H9 (cell line): ENCODE data around the gene CALML5. TPM values are rescaled to one million over a fixed set of nuclear protein-coding genes. Genes with fewer than 3 reads are reported as not detected.

Experiments
- DNase-seq: peaks from one replicate; pipeline ENCODE4 v3.0.0-alpha.2; 2017
- H2AFZ ChIP-seq: one replicate; pipeline ENCODE4 v1.6.1; 2013; ENCODE audit warnings: mild to moderate bottlenecking, low read length, control low read depth, moderate library complexity
- H2AK5ac ChIP-seq: 2 replicates; pipeline ENCODE4 v1.6.1; 2013; ENCODE audit warnings: low read length, control low read depth, mixed read lengths; ENCODE audit not compliant: insufficient read length
- H2BK120ac ChIP-seq: one replicate; pipeline ENCODE4 v1.6.1; 2013; ENCODE audit warnings: low read depth, mild to moderate bottlenecking, low read length, control low read depth, inconsistent platforms; ENCODE audit not compliant: poor library complexity, severe bottlenecking
- H2BK12ac ChIP-seq: 2 replicates; pipeline ENCODE4 v1.6.1; 2013; ENCODE audit warnings: low read length, control low read depth, mixed read lengths, low read depth; ENCODE audit not compliant: insufficient read length
- H2BK15ac ChIP-seq: 2 replicates; pipeline ENCODE4 v1.6.1; 2013; ENCODE audit warnings: low read depth, low read length, control low read depth
- H2BK20ac ChIP-seq: one replicate; pipeline ENCODE4 v1.6.1; 2013; ENCODE audit warnings: low read depth, mild to moderate bottlenecking, low read length, control low read depth, inconsistent platforms; ENCODE audit not compliant: poor library complexity, severe bottlenecking
- H2BK5ac ChIP-seq: 2 replicates; pipeline ENCODE4 v1.6.1; 2013; ENCODE audit warnings: low read length, control low read depth, mixed read lengths; ENCODE audit not compliant: insufficient read length
- H3K14ac ChIP-seq: 2 replicates; pipeline ENCODE4 v1.6.1; 2013; ENCODE audit warnings: low read length, control low read depth; ENCODE audit not compliant: insufficient read depth
- H3K18ac ChIP-seq: 2 replicates; pipeline ENCODE4 v1.6.1; 2013; ENCODE audit warnings: low read depth, mild to moderate bottlenecking, mixed read lengths, low read length, control low read depth; ENCODE audit not compliant: insufficient read length
- H3K23ac ChIP-seq: 2 replicates; pipeline ENCODE4 v1.6.1; 2013; ENCODE audit warnings: low read length, control low read depth, mixed read lengths, low read depth; ENCODE audit not compliant: insufficient read length
- H3K23me2 ChIP-seq: 2 replicates; pipeline ENCODE4 v1.6.1; 2013; ENCODE audit warnings: low read depth, mild to moderate bottlenecking, mixed read lengths, low read length, control low read depth; ENCODE audit not compliant: insufficient read length, poor library complexity, severe bottlenecking
- H3K27ac ChIP-seq: 2 replicates; pipeline ENCODE4 v1.5.1; 2013; ENCODE audit warnings: low read length, control low read depth, mixed read lengths, low read depth; ENCODE audit not compliant: insufficient read length
- H3K27me3 ChIP-seq: 2 replicates; pipeline ENCODE4 v1.6.1; 2013; ENCODE audit warnings: low read length, control low read depth, inconsistent platforms; ENCODE audit not compliant: insufficient read depth
- H3K4ac ChIP-seq: 2 replicates; pipeline ENCODE4 v1.6.1; 2013; ENCODE audit warnings: low read depth, mild to moderate bottlenecking, control low read depth, inconsistent platforms, low read length, moderate library complexity
- H3K4me1 ChIP-seq: 2 replicates; pipeline ENCODE4 v1.6.1; 2013; ENCODE audit warnings: low read length, control low read depth, inconsistent platforms; ENCODE audit not compliant: insufficient read depth
- H3K4me2 ChIP-seq: 2 replicates; pipeline ENCODE4 v1.6.1; 2013; ENCODE audit warnings: low read length, control low read depth, mixed read lengths; ENCODE audit not compliant: insufficient read length, insufficient read depth
- H3K56ac ChIP-seq: 2 replicates; pipeline ENCODE4 v1.6.1; 2013; ENCODE audit warnings: low read depth, mild to moderate bottlenecking, mixed read lengths, low read length, control low read depth; ENCODE audit not compliant: insufficient read length
- H3K79me1 ChIP-seq: 2 replicates; pipeline ENCODE4 v1.6.1; 2013; ENCODE audit warnings: low read depth, mild to moderate bottlenecking, moderate library complexity, low read length, control low read depth, inconsistent platforms; ENCODE audit not compliant: insufficient read depth, poor library complexity, severe bottlenecking
- H3K79me2 ChIP-seq: 2 replicates; pipeline ENCODE4 v1.6.1; 2013; ENCODE audit warnings: low read length, control low read depth, inconsistent platforms; ENCODE audit not compliant: insufficient read depth
- H3K9ac ChIP-seq: 2 replicates; pipeline ENCODE4 v1.6.1; 2013; ENCODE audit warnings: low read length, control low read depth, mixed read lengths; ENCODE audit not compliant: insufficient read length; ENCODE audit errors: extremely low read depth
- H3K9me3 ChIP-seq: one replicate; pipeline ENCODE4 v1.6.1; 2013; ENCODE audit warnings: low read depth, low read length, inconsistent platforms; ENCODE audit not compliant: control insufficient read depth
- H3T11ph ChIP-seq: one replicate; pipeline ENCODE4 v1.6.1; 2013; ENCODE audit warnings: mild to moderate bottlenecking, low read length, control low read depth, inconsistent platforms
- H4K20me1 ChIP-seq: one replicate; pipeline ENCODE4 v1.6.1; 2013; ENCODE audit not compliant: control insufficient read depth, insufficient read length, insufficient read depth
- H4K5ac ChIP-seq: 2 replicates; pipeline ENCODE4 v1.6.1; 2013; ENCODE audit warnings: low read depth, mild to moderate bottlenecking, mixed read lengths, low read length, control low read depth; ENCODE audit not compliant: insufficient read length
- H4K8ac ChIP-seq: replicated peaks from 2 replicates; pipeline ENCODE4 v1.6.1; 2013; ENCODE audit warnings: low read length, control low read depth, mixed read lengths, low read depth; ENCODE audit not compliant: insufficient read length
- H4K91ac ChIP-seq: 2 replicates; pipeline ENCODE4 v1.6.1; 2013; ENCODE audit warnings: low read depth, mild to moderate bottlenecking, moderate library complexity, mixed read lengths, low read length, control low read depth; ENCODE audit not compliant: insufficient read length
- H3K27ac Mint-ChIP-seq, 3 experiments: 2 replicates in 2 of 3; 3 replicates in 1 of 3; pipeline ENCODE4 v1.8.0; 2020 to 2021; ENCODE audit warnings: mixed read lengths in 3 of 3, mild to moderate bottlenecking in 1 of 3, moderate library complexity in 1 of 3
- H3K27me3 Mint-ChIP-seq: 2 replicates; pipeline ENCODE4 v1.8.0; 2021; ENCODE audit warnings: low read depth, mild to moderate bottlenecking, moderate library complexity, mixed read lengths
- H3K36me3 Mint-ChIP-seq, 3 experiments: 2 replicates in 2 of 3; 3 replicates in 1 of 3; pipeline ENCODE4 v1.8.0; 2020 to 2021; ENCODE audit warnings: low read depth in 3 of 3, mixed read lengths in 3 of 3; ENCODE audit not compliant: insufficient read depth in 1 of 3
- H3K4me1 Mint-ChIP-seq, 2 experiments: 2 replicates each; pipeline ENCODE4 v1.8.0; 2020; ENCODE audit warnings: mixed read lengths in 2 of 2
- H3K4me3 Mint-ChIP-seq, 2 experiments: 2 replicates in 1 of 2; 3 replicates in 1 of 2; pipeline ENCODE4 v1.8.0; 2020 to 2021; ENCODE audit warnings: mild to moderate bottlenecking in 2 of 2, mixed read lengths in 2 of 2, moderate library complexity in 1 of 2
- H3K9me3 Mint-ChIP-seq, 2 experiments: 2 replicates in 1 of 2; 3 replicates in 1 of 2; pipeline ENCODE4 v1.8.0; 2020; ENCODE audit warnings: mild to moderate bottlenecking in 2 of 2, mixed read lengths in 2 of 2, moderate library complexity in 1 of 2
- WGBS: extraction: QIAGEN DNeasy Blood & Tissue Kit; methylation state at CpG from one replicate; pipeline ENCODE4 v1.1.7; 2013; ENCODE audit warnings: missing lambda C conversion rate, low lambda C conversion rate, mixed read lengths; ENCODE audit not compliant: insufficient read length; ENCODE audit errors: extremely low coverage; 5-methylcytosine and 5-hydroxymethylcytosine counted together
- total RNA-seq: library from RNA; stranded (reverse); gene quantifications from 2 replicates; pipeline ENCODE4 v1.2.1, GENCODE V29; 2021
- TF ChIP-seq, protein P1 (sequence below): fragments of 200-600 bp; sonication (generic); conservative IDR thresholded peaks from 3 replicates; pipeline ENCODE4 v1.8.0; 2021; ENCODE audit warnings: antibody characterized with exemption, mild to moderate bottlenecking

Gene CALML5
- total RNA-seq, 1 experiment from 2014 or later = not detected

DNA sequence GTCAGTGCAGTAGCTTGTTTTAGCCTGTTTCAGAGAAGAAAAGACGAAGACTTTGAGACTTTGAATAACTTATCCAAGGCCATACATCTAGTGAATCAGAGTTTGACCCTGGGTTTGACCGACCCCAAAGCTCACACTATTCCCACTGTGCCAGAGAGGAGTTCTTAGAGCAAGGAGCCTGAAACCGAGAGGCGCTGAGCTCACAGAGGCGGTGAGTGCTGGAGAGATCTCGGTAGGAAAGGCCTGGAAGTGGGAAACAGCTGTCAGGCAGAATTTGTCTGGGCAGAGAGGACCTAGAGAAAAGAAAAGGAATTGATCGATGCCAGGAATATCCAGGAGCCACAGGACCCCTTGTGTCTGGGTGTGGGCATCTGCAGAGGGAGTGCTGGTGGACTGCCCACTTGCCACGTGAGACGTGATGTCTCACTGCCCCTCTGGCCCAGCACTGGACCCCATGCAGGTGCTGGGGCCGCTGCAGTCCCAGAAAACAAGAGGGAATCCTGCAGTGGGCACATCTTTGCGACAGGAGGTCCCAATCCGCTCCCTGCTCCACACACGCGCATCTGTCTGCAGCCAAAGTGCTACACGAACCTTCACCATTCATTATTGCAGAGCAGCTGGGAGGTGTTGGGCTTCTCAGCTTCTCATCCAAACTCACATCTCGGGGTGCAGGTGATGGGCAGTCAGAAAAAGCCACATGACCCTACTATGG lies 31.6 kb upstream of the CALML5 start:
- Mint-ChIP-seq H3K36me3 (no peaks in the 10 kb centered on the region; a peak in 1 of 7 replicates), H3K27ac (0 out of 7 replicates have a peak overlapping the region, but pooled peaks of 1 of the 3 experiments have one; percentile 15), H3K9me3 (0 out of 5 replicates have a peak, but pooled peaks cover 0 to 2% of the 10 kb centered on the region in 2 experiments), H3K4me3 (no peak overlapping the region), H3K4me1 (peaks cover 9 to 24% of the 10 kb centered on the region in 2 experiments), H3K27me3 (peaks cover 5% of the 10 kb centered on the region; the same call in 1 of the 2 replicates)
- Histone ChIP-seq H3T11ph (no peak overlapping the region), H4K91ac (no peak overlapping the region), H3K18ac (no peak overlapping the region), H3K56ac (no peak overlapping the region), H3K79me2 (no peaks in the 10 kb centered on the region), H3K9ac (no peak overlapping the region), H3K79me1 (no peaks in the 10 kb centered on the region), H3K14ac (no peak overlapping the region), H4K5ac (no peak overlapping the region), H2AFZ (no peak overlapping the region), H4K20me1 (no peaks in the 10 kb centered on the region), H3K27me3 (no peaks in the 10 kb centered on the region), H3K4me2 (no peak overlapping the region), H3K9me3 (no peaks in the 10 kb centered on the region), H3K27ac (no peak overlapping the region), H3K23me2 (no peaks in the 10 kb centered on the region), H2AK5ac (no peak overlapping the region), H3K23ac (no peak overlapping the region), H2BK20ac (no peak overlapping the region), H2BK5ac (no peak overlapping the region), H2BK12ac (no peak overlapping the region), H4K8ac (no peak overlapping the region), H3K4me1 (no peaks in the 10 kb centered on the region), H2BK15ac (no peak overlapping the region), H2BK120ac (no peak overlapping the region), H3K4ac (no peak overlapping the region)
- WGBS = no CpG with 5 or more reads among the region's 16 CpGs
- DNase-seq = no peak
- TF ChIP-seq, protein P1, sequence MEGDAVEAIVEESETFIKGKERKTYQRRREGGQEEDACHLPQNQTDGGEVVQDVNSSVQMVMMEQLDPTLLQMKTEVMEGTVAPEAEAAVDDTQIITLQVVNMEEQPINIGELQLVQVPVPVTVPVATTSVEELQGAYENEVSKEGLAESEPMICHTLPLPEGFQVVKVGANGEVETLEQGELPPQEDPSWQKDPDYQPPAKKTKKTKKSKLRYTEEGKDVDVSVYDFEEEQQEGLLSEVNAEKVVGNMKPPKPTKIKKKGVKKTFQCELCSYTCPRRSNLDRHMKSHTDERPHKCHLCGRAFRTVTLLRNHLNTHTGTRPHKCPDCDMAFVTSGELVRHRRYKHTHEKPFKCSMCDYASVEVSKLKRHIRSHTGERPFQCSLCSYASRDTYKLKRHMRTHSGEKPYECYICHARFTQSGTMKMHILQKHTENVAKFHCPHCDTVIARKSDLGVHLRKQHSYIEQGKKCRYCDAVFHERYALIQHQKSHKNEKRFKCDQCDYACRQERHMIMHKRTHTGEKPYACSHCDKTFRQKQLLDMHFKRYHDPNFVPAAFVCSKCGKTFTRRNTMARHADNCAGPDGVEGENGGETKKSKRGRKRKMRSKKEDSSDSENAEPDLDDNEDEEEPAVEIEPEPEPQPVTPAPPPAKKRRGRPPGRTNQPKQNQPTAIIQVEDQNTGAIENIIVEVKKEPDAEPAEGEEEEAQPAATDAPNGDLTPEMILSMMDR = no peak
